Raji (cell line): ENCODE results near the gene RAD51B.

Experiments used
- POLR2A ChIP-seq: IDR thresholded peaks from 2 replicates; pipeline ENCODE4 v1.6.1; 2011; ENCODE audit warnings: low read depth, low read length, control low read depth; ENCODE audit not compliant: insufficient read depth

RAD51B gene

GRCh38 chr14:68011406-68012028 lies 191.9 kb downstream of the RAD51B start:
- TF ChIP-seq POLR2A = no peak

GRCh38 chr14:68012871-68013270 lies 193.3 kb downstream of the RAD51B start:
- TF ChIP-seq POLR2A = no peak

- no peak for TF ChIP-seq POLR2A
Measured at GRCh38 chr14:68013326-68013725, 193.7 kb downstream of the RAD51B start.

GRCh38 chr14:68014771-68015170 lies 195.2 kb downstream of the RAD51B start:
- TF ChIP-seq POLR2A = no peak

GRCh38 chr14:68015356-68016254 lies 196.0 kb downstream of the RAD51B start:
- no peak for TF ChIP-seq POLR2A

GRCh38 chr14:68016255-68016914 lies 196.8 kb downstream of the RAD51B start:
- TF ChIP-seq POLR2A = no peak

GRCh38 chr14:68018598-68018997 lies 199.0 kb downstream of the RAD51B start:
- no peak for TF ChIP-seq POLR2A

GRCh38 chr14:68020493-68020892 lies 200.9 kb downstream of the RAD51B start:
- TF ChIP-seq POLR2A = no peak

- no peak for TF ChIP-seq POLR2A
Measured at GRCh38 chr14:68020999-68021663, 201.6 kb downstream of the RAD51B start.

- no peak for TF ChIP-seq POLR2A
Measured at GRCh38 chr14:68027276-68027675, 207.7 kb downstream of the RAD51B start.

GRCh38 chr14:68028075-68028474 lies 208.5 kb downstream of the RAD51B start:
- TF ChIP-seq POLR2A = no peak

GRCh38 chr14:68032154-68032553 lies 212.6 kb downstream of the RAD51B start:
- TF ChIP-seq POLR2A = no peak

- no peak for TF ChIP-seq POLR2A
Measured at GRCh38 chr14:68033336-68033932, 213.9 kb downstream of the RAD51B start.

GRCh38 chr14:68034896-68035295 lies 215.3 kb downstream of the RAD51B start:
- no peak for TF ChIP-seq POLR2A

- TF ChIP-seq POLR2A = no peak
Measured at GRCh38 chr14:68036202-68036601, 216.6 kb downstream of the RAD51B start.
